PC-9 (cell line): ENCODE results near the gene USP21.

Experiments used
- CTCF ChIP-seq: fragments of 200-600 bp; sonication (generic); conservative IDR thresholded peaks from 2 replicates; pipeline ENCODE4 v1.6.1; 2017; ENCODE audit warnings: mixed run types, antibody characterized with exemption, mild to moderate bottlenecking, moderate library complexity
- EZH2 ChIP-seq: fragments of 200-600 bp; sonication (generic); IDR thresholded peaks from 2 replicates; pipeline ENCODE4 v1.8.0; 2017; ENCODE audit warnings: antibody characterized with exemption, low read depth

DNA sequence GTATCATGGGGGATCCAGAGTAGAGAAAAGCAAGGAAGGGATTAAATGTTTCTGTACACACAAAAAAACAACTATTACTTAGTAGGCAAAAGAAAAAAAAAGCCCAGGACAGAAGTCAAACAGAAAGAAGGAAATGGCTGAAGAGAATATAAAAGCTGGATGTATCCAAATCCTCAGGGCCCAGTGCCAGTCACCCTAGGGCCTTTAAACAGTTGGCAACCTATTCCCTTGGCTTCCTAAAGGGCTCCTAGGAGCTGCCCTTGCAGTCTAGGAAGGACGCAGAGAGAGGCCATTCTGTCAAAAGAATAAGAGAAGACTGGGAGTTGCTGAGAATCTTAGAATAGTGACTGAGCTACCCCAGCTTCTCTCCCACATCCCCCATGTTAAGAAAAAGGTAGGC lies 13.0 kb downstream of the USP21 start:
- no peak for TF ChIP-seq CTCF
- TF ChIP-seq EZH2, result no peak
